Gastrocnemius medialis (tissue), 4 donors: Measurements from ENCODE around the gene GRIK1.

Source experiments
- CTCF ChIP-seq, 5 experiments: fragments of 450-650 bp in 3 of 5; fragments of 200-600 bp in 2 of 5; sonication (generic) in 2 of 5; IDR thresholded peaks in 4 of 5; conservative IDR thresholded peaks in 1 of 5; 1 replicate in 4 of 5; 2 replicates in 1 of 5; pipeline ENCODE4 v1.5.1; 2016 to 2019; ENCODE audit warnings: antibody characterized with exemption in 5 of 5, mild to moderate bottlenecking in 3 of 5, moderate library complexity in 3 of 5
- POLR2A ChIP-seq, 2 donors: fragments of 450-650 bp; IDR thresholded peaks; one replicate each; pipeline ENCODE4 v1.6.1; 2017; ENCODE audit warnings: antibody characterized with exemption in 2 of 2, mild to moderate bottlenecking in 2 of 2, moderate library complexity in 2 of 2

GRCh38 chr21:29973258-29973657 lies 33.5 kb upstream of the GRIK1 start:
- TF ChIP-seq CTCF (IDR thresholded peaks at IDR 0.05 in 4 of 5, conservative IDR thresholded peaks at IDR 0.05 in 1 of 5): no peak
- no peak for TF ChIP-seq POLR2A (IDR thresholded peaks at IDR 0.05)
